Neutrophil (primary cell): ENCODE measurements around the gene G3BP1.
"Not testable (repeated sequence)": the region's sequence is repeated elsewhere in the genome, so short reads cannot be mapped to it uniquely, and the experiment has no call there.

Source experiments
- H3K27ac ChIP-seq: fragments of 200-600 bp; sonication (generic); 2 replicates; pipeline ENCODE4 v1.5.1; 2016; ENCODE audit warnings: mild to moderate bottlenecking, moderate library complexity
- H3K27me3 ChIP-seq: fragments of 200-600 bp; sonication (generic); 2 replicates; pipeline ENCODE4 v1.6.0; 2016; ENCODE audit warnings: mild to moderate bottlenecking
- H3K36me3 ChIP-seq: fragments of 200-600 bp; sonication (generic); 2 replicates; pipeline ENCODE4 v1.5.1; 2017
- H3K4me1 ChIP-seq, 2 experiments: fragments of 200-600 bp in 1 of 2; sonication (generic) in 1 of 2; 1 replicate in 1 of 2; 2 replicates in 1 of 2; pipeline versions ENCODE4 v1.5.1 to v1.6.1; 2013 to 2016; ENCODE audit warnings: low read depth in 1 of 2, low read length in 1 of 2, mild to moderate bottlenecking in 1 of 2, moderate library complexity in 1 of 2; ENCODE audit not compliant: control insufficient read depth in 1 of 2, insufficient read depth in 1 of 2
- H3K4me3 ChIP-seq, 2 experiments: fragments of 200-600 bp in 1 of 2; sonication (generic) in 1 of 2; 1 replicate in 1 of 2; 2 replicates in 1 of 2; pipeline ENCODE4 v1.5.1; 2013 to 2016; ENCODE audit warnings: low read depth in 1 of 2, low read length in 1 of 2, mild to moderate bottlenecking in 1 of 2, moderate library complexity in 1 of 2
- H3K9me3 ChIP-seq: fragments of 200-600 bp; sonication (generic); 2 replicates; pipeline ENCODE4 v1.5.1; 2016
- CTCF ChIP-seq: fragments of 200-600 bp; sonication (generic); IDR thresholded peaks from 2 replicates; pipeline ENCODE4 v1.5.1; 2016; ENCODE audit warnings: antibody characterized with exemption

G3BP1 gene

GRCh38 chr5:151771259-151772028 is at the start of gene G3BP1:
G3BP1 (plus strand) TSS chr5:151771954; CDS start chr5:151786621, 14,667 bp downstream.
- Histone ChIP-seq H3K9me3 (no peaks in the 10 kb centered on the region), H3K36me3 (no peaks in the 10 kb centered on the region), H3K27me3 (no peaks in the 10 kb centered on the region), H3K4me3 (peak within 1 kb of the TSS; percentile 83 to 91), H3K4me1 (peaks cover 41 to 43% of the 10 kb centered on the region in 2 experiments), H3K27ac (peak within 1 kb of the TSS; percentile 96)
- TF ChIP-seq CTCF, result peak; percentile 33

- H3K27me3 ChIP-seq, result no peaks in the 10 kb centered on the region
- H3K27ac ChIP-seq, result peak overlapping the region; percentile 59
- peaks cover 35 to 36% of the 10 kb centered on the region in 2 experiments for H3K4me1 ChIP-seq
- H3K4me3 ChIP-seq, result no peak overlapping the region
- H3K9me3 ChIP-seq, result no peaks in the 10 kb centered on the region
- TF ChIP-seq CTCF, result no peak
- H3K36me3 ChIP-seq, result no peaks in the 10 kb centered on the region
Measured at GRCh38 chr5:151722546-151722945, 49.2 kb upstream of the G3BP1 start.

- H3K4me1 ChIP-seq, result peaks cover 35 to 36% of the 10 kb centered on the region in 2 experiments
- H3K27me3 ChIP-seq, result no peaks in the 10 kb centered on the region
- no peaks in the 10 kb centered on the region for H3K36me3 ChIP-seq
- TF ChIP-seq CTCF, result no peak
- no peaks in the 10 kb centered on the region for H3K9me3 ChIP-seq
- H3K27ac ChIP-seq, result no peak overlapping the region
- no peak overlapping the region for H3K4me3 ChIP-seq
Measured at GRCh38 chr5:151724360-151724759, 47.4 kb upstream of the G3BP1 start.

- not testable (repeated sequence) for H3K27me3 ChIP-seq, H3K9me3 ChIP-seq, H3K27ac ChIP-seq, H3K4me1 ChIP-seq, H3K4me3 ChIP-seq
- peaks cover 22% of the 10 kb centered on the region for H3K36me3 ChIP-seq
Measured at GRCh38 chr5:151729597-151729996, 42.2 kb upstream of the G3BP1 start.

GRCh38 chr5:151730381-151730780 is 41.4 kb upstream of the G3BP1 start:
- H3K4me1 ChIP-seq, result no peaks in the 10 kb centered on the region
- peaks cover 6% of the 10 kb centered on the region for H3K9me3 ChIP-seq
- no peak for TF ChIP-seq CTCF
- no peak overlapping the region for H3K27ac ChIP-seq
- peaks cover 22% of the 10 kb centered on the region for H3K36me3 ChIP-seq
- H3K4me3 ChIP-seq, result no peak overlapping the region
- no peaks in the 10 kb centered on the region for H3K27me3 ChIP-seq

- no peak for TF ChIP-seq CTCF
- Histone ChIP-seq H3K27me3 (no peaks in the 10 kb centered on the region), H3K36me3 (peaks cover 31% of the 10 kb centered on the region), H3K27ac (no peak overlapping the region), H3K4me3 (no peak overlapping the region), H3K4me1 (no peaks in the 10 kb centered on the region), H3K9me3 (peaks cover 6% of the 10 kb centered on the region)
Measured at GRCh38 chr5:151733358-151734063, 38.2 kb upstream of the G3BP1 start.
